DOHH2 (cell line): ENCODE results near the gene CD36.

Experiments used
- H3F3A ChIP-seq: fragments of 200-600 bp; sonication (generic), shearing (Covaris generic); 2 replicates; pipeline ENCODE4 v1.6.0; 2016; ENCODE audit warnings: antibody characterized with exemption, mild to moderate bottlenecking; ENCODE audit not compliant: control insufficient read depth, insufficient read depth
- H3K27ac ChIP-seq: fragments of 200-600 bp; sonication (generic); 2 replicates; pipeline ENCODE4 v1.5.1; 2014; ENCODE audit warnings: low read depth, mild to moderate bottlenecking, low read length, moderate library complexity
- H3K27me3 ChIP-seq: fragments of 200-600 bp; sonication (generic); 2 replicates; pipeline ENCODE4 v1.6.1; 2014; ENCODE audit warnings: mild to moderate bottlenecking, low read length, mixed read lengths; ENCODE audit not compliant: control insufficient read depth
- H3K36me3 ChIP-seq: fragments of 200-600 bp; sonication (generic); 2 replicates; pipeline ENCODE4 v1.6.1; 2014; ENCODE audit warnings: mild to moderate bottlenecking, low read length, moderate library complexity, mixed read lengths; ENCODE audit not compliant: control insufficient read depth
- H3K4me1 ChIP-seq: fragments of 200-600 bp; sonication (generic); 2 replicates; pipeline ENCODE4 v1.6.1; 2014; ENCODE audit warnings: mild to moderate bottlenecking, low read length, mixed read lengths; ENCODE audit not compliant: control insufficient read depth
- H3K4me2 ChIP-seq: fragments of 200-600 bp; sonication (generic); 2 replicates; pipeline ENCODE4 v1.6.0; 2014; ENCODE audit warnings: mild to moderate bottlenecking, low read length, moderate library complexity
- H3K4me3 ChIP-seq: fragments of 200-600 bp; sonication (generic); 2 replicates; pipeline ENCODE4 v1.5.1; 2014; ENCODE audit warnings: mild to moderate bottlenecking, low read length, mixed read lengths
- H3K79me2 ChIP-seq: fragments of 200-600 bp; sonication (generic); 2 replicates; pipeline ENCODE4 v1.6.1; 2014; ENCODE audit warnings: mild to moderate bottlenecking, low read length, mixed read lengths; ENCODE audit not compliant: control insufficient read depth
- H3K9me2 ChIP-seq: fragments of 200-600 bp; sonication (generic); replicated peaks from 2 replicates; pipeline ENCODE4 v1.6.1; 2014; ENCODE audit warnings: mild to moderate bottlenecking, low read length, mixed read lengths; ENCODE audit not compliant: control insufficient read depth
- H3K9me3 ChIP-seq: fragments of 200-600 bp; sonication (generic); 2 replicates; pipeline ENCODE4 v1.6.1; 2014; ENCODE audit warnings: antibody characterized with exemption, low read length, mixed read lengths; ENCODE audit not compliant: control insufficient read depth, insufficient read depth
- H4K20me1 ChIP-seq: fragments of 200-600 bp; sonication (generic); 2 replicates; pipeline ENCODE4 v1.6.0; 2014; ENCODE audit warnings: low read depth, mild to moderate bottlenecking, antibody characterized with exemption, low read length, moderate library complexity; ENCODE audit not compliant: control insufficient read depth, insufficient read depth
- CTCF ChIP-seq: fragments of 200-600 bp; sonication (generic); IDR thresholded peaks from one replicate; pipeline ENCODE4 v1.5.1; 2014; ENCODE audit warnings: antibody characterized with exemption, mild to moderate bottlenecking, low read depth, low read length; ENCODE audit not compliant: poor library complexity, severe bottlenecking
- EZH2phosphoT487 ChIP-seq: fragments of 200-600 bp; sonication (generic); IDR thresholded peaks from 2 replicates; pipeline ENCODE4 v1.6.1; 2017; ENCODE audit warnings: borderline replicate concordance, mild to moderate bottlenecking, antibody characterized with exemption, low read length, moderate library complexity, mixed read lengths

CD36 gene

DNA sequence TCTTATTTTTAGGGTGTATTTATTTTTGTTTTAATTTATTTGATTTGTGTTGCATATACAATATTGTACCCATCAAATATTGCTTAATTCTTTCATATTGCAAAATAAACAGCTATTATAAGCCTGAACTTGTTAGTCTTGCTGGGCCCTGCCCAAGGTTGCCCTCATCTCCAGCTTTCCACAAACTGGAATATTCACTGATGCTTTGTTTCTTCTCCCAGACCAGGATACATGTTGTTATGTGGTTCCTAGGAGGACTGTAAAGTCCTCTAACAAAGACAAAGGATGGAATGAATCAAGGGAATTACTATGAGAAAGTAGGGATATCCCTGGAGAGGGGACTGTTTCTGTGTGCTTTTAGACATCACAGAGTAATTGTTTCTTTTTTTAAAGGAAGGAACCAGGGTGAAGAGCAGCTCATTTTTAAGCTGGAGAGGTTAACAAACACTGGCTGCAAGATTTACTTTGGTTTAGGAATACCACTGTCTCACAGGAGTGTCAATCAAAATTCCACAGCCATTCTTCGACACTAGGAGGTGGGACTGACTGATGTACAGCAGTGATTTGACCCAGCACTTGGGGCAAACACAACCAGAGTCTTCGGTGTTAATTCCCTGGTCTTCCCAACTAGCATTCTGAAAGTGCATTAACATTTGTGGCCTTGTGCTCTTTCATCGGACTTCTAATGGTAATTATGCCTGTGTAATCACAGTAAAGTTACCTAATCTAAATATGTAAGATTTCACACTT, 14.8 kb upstream of the CD36 start:
- Histone ChIP-seq H3K4me2 (no peak overlapping the region), H3K4me3 (no peak overlapping the region), H3K4me1 (no peaks in the 10 kb centered on the region), H3K79me2 (no peaks in the 10 kb centered on the region), H3F3A (no peaks in the 10 kb centered on the region), H3K9me3 (no peaks in the 10 kb centered on the region), H3K9me2 (no peaks in the 10 kb centered on the region; the same call in 1 of the 2 replicates), H3K27ac (no peak overlapping the region), H3K36me3 (no peaks in the 10 kb centered on the region), H4K20me1 (no peaks in the 10 kb centered on the region), H3K27me3 (no peaks in the 10 kb centered on the region)
- TF ChIP-seq EZH2phosphoT487 (no peak), CTCF (no peak)

- Histone ChIP-seq H3K27me3 (no peaks in the 10 kb centered on the region), H3F3A (no peaks in the 10 kb centered on the region), H3K4me1 (no peaks in the 10 kb centered on the region), H3K27ac (no peak overlapping the region), H4K20me1 (no peaks in the 10 kb centered on the region), H3K79me2 (no peaks in the 10 kb centered on the region), H3K36me3 (no peaks in the 10 kb centered on the region), H3K4me3 (no peak overlapping the region), H3K4me2 (no peak overlapping the region), H3K9me2 (no peaks in the 10 kb centered on the region; the same call in 1 of the 2 replicates), H3K9me3 (no peaks in the 10 kb centered on the region)
- no peak for TF ChIP-seq CTCF
- TF ChIP-seq EZH2phosphoT487, result no peak
Observed at GRCh38 chr7:80624763-80625162, 13.7 kb upstream of the CD36 start.

DNA sequence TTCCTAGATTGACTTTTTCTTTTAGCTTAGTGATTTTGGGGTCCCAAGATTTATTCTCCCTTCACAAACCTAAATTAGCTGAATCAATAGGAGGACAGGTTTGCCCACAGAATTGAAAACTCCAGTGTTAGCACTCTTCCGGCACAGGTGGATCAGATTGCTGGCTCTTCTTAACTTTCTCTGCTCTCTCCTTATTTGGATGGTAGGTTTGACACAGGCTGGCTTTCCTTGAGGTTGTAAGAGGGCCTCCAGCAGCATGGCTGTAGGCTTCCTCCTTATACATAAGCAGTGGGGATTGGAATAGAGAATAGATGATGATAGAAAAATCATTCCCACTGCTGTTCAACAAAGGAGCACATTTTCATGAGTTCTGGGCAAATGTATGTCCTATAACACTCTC, 9.4 kb upstream of the CD36 start:
- H3K4me3 ChIP-seq, result no peak overlapping the region
- no peak overlapping the region for H3K27ac ChIP-seq
- H3K4me1 ChIP-seq, result no peaks in the 10 kb centered on the region
- no peaks in the 10 kb centered on the region for H4K20me1 ChIP-seq
- no peaks in the 10 kb centered on the region for H3K9me3 ChIP-seq
- H3K27me3 ChIP-seq, result no peaks in the 10 kb centered on the region
- TF ChIP-seq EZH2phosphoT487, result no peak
- no peak for TF ChIP-seq CTCF
- no peaks in the 10 kb centered on the region for H3K79me2 ChIP-seq
- no peaks in the 10 kb centered on the region for H3K36me3 ChIP-seq
- H3K9me2 ChIP-seq, result no peaks in the 10 kb centered on the region
- H3F3A ChIP-seq, result no peaks in the 10 kb centered on the region
- no peak overlapping the region for H3K4me2 ChIP-seq
